RWPE2 (cell line): Measurements from ENCODE around the gene ZNF189.

Experiments
- ATAC-seq: fragments of 200-7000 bp; cut with Tn5 transposase; 3 replicates; pipeline ENCODE4 v1.9.1; 2021; ENCODE audit warnings: low read depth
- DNase-seq: peaks from one replicate; pipeline ENCODE4 v3.0.0-alpha.2; 2020; ENCODE audit warnings: low spot score
- H3K27ac ChIP-seq: fragments of 450-650 bp; 2 replicates; pipeline ENCODE4 v1.5.1; 2017; ENCODE audit warnings: mild to moderate bottlenecking; ENCODE audit not compliant: poor library complexity, severe bottlenecking
- H3K27me3 ChIP-seq: fragments of 250-450 bp; sonication (Bioruptor Pico); 2 replicates; pipeline ENCODE4 v1.5.1; 2021; ENCODE audit warnings: mild to moderate bottlenecking, moderate library complexity; ENCODE audit not compliant: insufficient read depth, poor library complexity, severe bottlenecking
- H3K36me3 ChIP-seq: fragments of 250-450 bp; sonication (Bioruptor Pico); 2 replicates; pipeline ENCODE4 v1.5.1; 2020; ENCODE audit warnings: low read depth, mild to moderate bottlenecking, moderate library complexity
- H3K4me1 ChIP-seq: fragments of 250-450 bp; sonication (Bioruptor Pico); 2 replicates; pipeline ENCODE4 v1.5.1; 2021; ENCODE audit warnings: mild to moderate bottlenecking, moderate library complexity; ENCODE audit not compliant: insufficient read depth, poor library complexity, severe bottlenecking
- H3K4me3 ChIP-seq: fragments of 250-450 bp; sonication (Bioruptor Pico); 2 replicates; pipeline ENCODE4 v1.5.1; 2021; ENCODE audit warnings: mild to moderate bottlenecking, moderate library complexity; ENCODE audit not compliant: severe bottlenecking
- H3K9me3 ChIP-seq: fragments of 250-450 bp; sonication (Bioruptor Pico); 2 replicates; pipeline ENCODE4 v1.5.1; 2021; ENCODE audit warnings: mild to moderate bottlenecking, moderate library complexity; ENCODE audit not compliant: severe bottlenecking
- TF ChIP-seq, protein P1 (sequence below): fragments of 450-650 bp; IDR thresholded peaks from one replicate; pipeline ENCODE4 v1.5.1; 2017; ENCODE audit warnings: mild to moderate bottlenecking, moderate library complexity; ENCODE audit not compliant: poor library complexity, severe bottlenecking

ZNF189 gene

DNA sequence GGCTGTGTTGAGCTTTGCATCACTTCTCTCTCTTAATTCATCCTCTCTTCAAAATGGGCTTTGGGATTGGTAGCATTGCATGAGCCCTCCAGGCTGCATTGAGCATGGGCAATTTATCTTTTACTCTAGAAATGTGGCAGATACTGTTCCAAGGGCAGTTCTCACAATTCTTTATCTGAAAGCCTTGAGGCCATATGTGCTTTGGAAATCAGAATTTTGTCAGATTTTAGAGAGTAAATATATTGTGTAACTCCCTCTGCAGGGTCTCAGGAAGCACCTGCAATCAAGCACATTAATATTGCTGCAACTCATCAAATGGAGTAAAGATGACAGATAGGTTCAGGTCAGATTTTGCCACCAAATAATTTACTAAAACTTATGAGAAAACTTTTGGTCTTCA is 19.3 kb downstream of the ZNF189 start:
- H3K9me3 ChIP-seq: no peaks in the 10 kb centered on the region
- H3K36me3 ChIP-seq: no peaks in the 10 kb centered on the region
- H3K27ac ChIP-seq: no peak overlapping the region
- no peaks in the 10 kb centered on the region for H3K4me1 ChIP-seq
- TF ChIP-seq, protein P1, sequence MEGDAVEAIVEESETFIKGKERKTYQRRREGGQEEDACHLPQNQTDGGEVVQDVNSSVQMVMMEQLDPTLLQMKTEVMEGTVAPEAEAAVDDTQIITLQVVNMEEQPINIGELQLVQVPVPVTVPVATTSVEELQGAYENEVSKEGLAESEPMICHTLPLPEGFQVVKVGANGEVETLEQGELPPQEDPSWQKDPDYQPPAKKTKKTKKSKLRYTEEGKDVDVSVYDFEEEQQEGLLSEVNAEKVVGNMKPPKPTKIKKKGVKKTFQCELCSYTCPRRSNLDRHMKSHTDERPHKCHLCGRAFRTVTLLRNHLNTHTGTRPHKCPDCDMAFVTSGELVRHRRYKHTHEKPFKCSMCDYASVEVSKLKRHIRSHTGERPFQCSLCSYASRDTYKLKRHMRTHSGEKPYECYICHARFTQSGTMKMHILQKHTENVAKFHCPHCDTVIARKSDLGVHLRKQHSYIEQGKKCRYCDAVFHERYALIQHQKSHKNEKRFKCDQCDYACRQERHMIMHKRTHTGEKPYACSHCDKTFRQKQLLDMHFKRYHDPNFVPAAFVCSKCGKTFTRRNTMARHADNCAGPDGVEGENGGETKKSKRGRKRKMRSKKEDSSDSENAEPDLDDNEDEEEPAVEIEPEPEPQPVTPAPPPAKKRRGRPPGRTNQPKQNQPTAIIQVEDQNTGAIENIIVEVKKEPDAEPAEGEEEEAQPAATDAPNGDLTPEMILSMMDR: no peak
- H3K27me3 ChIP-seq: no peaks in the 10 kb centered on the region
- DNase-seq (no peak), ATAC-seq (no peak)
- no peak overlapping the region for H3K4me3 ChIP-seq

DNA sequence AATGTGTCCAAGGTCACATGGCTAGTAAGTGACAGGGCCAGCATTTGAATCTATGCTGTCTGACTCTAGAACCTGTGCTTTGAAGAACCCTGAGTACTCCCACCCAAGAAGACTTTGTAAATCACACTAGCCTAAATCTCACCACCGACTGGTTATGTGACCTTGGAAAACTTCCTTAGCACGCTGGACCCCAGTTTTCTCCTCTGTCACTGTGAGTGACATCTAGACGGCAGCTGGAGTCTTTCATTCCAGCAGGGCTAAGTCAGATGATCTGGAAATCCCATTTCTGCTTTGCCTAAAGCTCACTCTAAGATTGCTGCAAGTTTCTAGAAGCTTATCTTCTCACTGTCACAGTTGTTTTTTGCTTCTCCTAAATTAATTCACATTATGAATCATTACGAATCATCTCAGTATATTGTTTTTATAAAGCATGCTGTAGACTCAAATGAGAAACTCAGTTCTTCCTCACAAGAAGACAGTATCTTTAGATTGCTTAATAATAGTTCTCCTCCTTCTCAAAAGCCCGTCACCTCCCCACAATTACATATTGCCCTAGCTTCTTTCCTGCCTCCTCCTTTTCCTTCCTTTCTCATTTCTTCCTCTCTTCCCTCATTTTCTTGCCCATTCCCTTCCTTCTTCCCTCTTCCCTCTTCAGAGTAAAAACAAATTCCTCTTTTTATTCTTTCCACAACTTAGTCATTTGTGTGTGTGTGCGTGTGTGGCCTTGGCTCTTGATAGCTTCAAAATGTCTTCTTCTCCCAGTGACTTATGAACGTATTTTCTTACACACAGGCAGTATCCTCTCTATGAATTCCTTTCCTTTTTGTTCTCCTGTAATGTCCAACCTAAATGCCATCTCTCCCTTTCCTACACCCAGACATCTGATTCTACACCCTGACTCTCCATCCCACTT is 20.1 kb downstream of the ZNF189 start:
- H3K9me3 ChIP-seq: no peaks in the 10 kb centered on the region
- H3K4me3 ChIP-seq: no peak overlapping the region
- TF ChIP-seq, protein P1: no peak
- no peak for DNase-seq
- no peaks in the 10 kb centered on the region for H3K36me3 ChIP-seq
- H3K4me1 ChIP-seq: no peaks in the 10 kb centered on the region
- H3K27me3 ChIP-seq: no peaks in the 10 kb centered on the region
- ATAC-seq: no peak
- H3K27ac ChIP-seq: no peak overlapping the region

DNA sequence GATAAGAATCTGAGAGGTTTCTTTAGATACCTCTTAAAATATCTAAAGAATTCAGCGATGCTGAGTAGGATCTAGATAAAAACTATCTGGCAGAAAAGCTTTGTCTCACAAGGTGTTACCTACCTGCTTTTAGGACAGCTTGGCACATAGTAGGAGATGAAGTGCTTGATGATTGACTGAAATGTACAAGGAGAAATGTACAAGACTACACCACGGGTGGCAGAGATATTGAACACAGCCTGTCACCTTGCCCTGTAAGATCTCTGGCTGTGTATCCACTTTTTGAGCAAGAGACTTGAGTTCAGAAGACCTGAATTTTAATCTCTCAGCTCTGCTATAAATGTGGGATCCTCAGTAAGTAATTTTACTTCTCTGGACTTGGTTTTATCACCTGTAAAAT is 21.2 kb downstream of the ZNF189 start:
- DNase-seq (no peak), ATAC-seq (no peak)
- TF ChIP-seq, protein P1: no peak
- Histone ChIP-seq H3K4me1 (no peaks in the 10 kb centered on the region), H3K4me3 (no peak overlapping the region), H3K27me3 (no peaks in the 10 kb centered on the region), H3K27ac (no peak overlapping the region), H3K36me3 (no peaks in the 10 kb centered on the region), H3K9me3 (no peaks in the 10 kb centered on the region)

DNA sequence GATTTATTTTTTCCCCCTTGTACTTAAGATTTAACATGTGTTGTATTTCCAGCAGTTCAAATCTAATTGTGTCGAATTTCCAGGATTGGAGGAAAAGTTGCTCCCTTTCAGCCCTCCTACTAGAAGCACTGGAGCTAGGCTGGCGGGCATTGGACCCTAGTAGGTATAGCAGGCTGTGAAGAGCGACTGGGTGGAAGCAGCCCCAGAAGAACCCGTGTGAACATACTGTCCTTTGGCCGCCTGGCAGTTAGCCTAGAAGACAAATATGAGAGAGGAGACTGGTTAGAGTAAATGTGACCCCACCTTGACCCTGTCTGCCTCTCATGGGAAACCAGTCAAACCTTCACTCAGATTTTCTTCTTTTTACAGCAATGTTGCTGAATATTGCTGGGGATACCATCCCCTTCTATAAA is 23.0 kb downstream of the ZNF189 start:
- no peaks in the 10 kb centered on the region for H3K9me3 ChIP-seq
- H3K4me1 ChIP-seq: no peaks in the 10 kb centered on the region
- TF ChIP-seq, protein P1: no peak
- no peak overlapping the region for H3K27ac ChIP-seq
- ATAC-seq: no peak
- no peaks in the 10 kb centered on the region for H3K36me3 ChIP-seq
- peaks cover 2% of the 10 kb centered on the region for H3K27me3 ChIP-seq
- DNase-seq: no peak
- no peak overlapping the region for H3K4me3 ChIP-seq

DNA sequence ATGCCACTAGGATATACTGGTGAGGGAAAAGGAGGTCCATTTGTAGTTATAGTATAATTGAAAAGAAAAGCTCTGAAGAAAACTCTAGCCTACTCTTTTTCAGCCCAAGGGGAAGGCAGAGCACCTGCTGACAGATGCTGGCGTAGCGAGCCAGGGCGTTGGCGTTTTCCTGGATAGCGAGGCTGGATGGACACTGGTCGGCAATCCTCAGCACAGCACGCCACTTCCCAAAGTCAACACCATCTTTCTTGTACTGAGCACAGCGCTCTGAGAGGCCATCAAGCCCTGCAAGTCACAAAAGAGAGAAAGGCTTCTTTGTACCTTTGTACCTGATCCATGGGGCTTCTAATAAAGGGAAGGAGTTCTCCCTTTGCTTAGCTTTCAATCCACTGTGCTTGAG is 28.7 kb downstream of the ZNF189 start:
- DNase-seq (no peak), ATAC-seq (no peak)
- H3K9me3 ChIP-seq: no peaks in the 10 kb centered on the region
- no peak overlapping the region for H3K27ac ChIP-seq
- H3K36me3 ChIP-seq: no peaks in the 10 kb centered on the region
- H3K4me3 ChIP-seq: no peak overlapping the region
- TF ChIP-seq, protein P1: no peak
- H3K4me1 ChIP-seq: no peaks in the 10 kb centered on the region
- peaks cover 6% of the 10 kb centered on the region for H3K27me3 ChIP-seq
